Activated CD8-positive, alpha-beta memory T cell treated with anti-CD3 and anti-CD28 coated beads, Interleukin-2, amount 50 U/mL, for 1 hour (primary cell): ENCODE results near the gene RAB11A.

Source experiments
- DNase-seq: peaks from one replicate; pipeline ENCODE4 v3.0.0-alpha.2; 2020; ENCODE audit errors: extremely low read depth

RAB11A gene

DNA sequence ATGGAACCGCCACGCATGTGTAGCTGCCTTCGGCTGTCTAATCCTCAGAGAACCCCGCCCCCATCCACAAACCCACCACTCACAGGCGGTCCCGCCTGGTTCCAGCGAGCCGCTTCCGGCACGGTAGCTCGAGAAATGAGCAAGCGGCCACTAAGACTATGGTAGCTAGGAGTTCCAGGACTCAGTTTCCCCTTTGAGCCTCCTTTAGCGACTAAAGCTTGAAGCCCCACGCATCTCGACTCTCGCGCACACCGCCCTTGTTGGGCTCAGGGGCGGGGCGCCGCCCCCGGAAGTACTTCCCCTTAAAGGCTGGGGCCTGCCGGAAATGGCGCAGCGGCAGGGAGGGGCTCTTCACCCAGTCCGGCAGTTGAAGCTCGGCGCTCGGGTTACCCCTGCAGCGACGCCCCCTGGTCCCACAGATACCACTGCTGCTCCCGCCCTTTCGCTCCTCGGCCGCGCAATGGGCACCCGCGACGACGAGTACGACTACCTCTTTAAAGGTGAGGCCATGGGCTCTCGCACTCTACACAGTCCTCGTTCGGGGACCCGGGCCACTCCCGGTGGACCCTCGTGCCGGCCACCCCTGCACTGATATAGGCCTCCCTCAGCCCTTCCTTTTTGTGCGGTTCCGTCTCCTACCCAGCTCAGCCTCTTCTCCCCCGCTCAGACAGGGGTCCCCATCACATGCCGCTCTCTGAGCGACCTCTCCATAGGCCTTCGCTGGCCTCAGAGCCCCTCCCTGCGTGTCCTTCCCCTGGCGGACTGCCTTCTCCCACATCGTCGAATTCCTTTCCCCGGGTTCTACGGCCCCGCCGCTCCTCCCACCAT lies at the start of gene RAB11A:
TSS of gene RAB11A (plus strand) at position 366 of the 828 bp plus-strand sequence. CDS start at position 461, 95 bp downstream.
- peak; percentile 89 for DNase-seq

- DNase-seq, result no peak
Observed at GRCh38 chr15:65819563-65819960, 49.7 kb upstream of the RAB11A start.

DNA sequence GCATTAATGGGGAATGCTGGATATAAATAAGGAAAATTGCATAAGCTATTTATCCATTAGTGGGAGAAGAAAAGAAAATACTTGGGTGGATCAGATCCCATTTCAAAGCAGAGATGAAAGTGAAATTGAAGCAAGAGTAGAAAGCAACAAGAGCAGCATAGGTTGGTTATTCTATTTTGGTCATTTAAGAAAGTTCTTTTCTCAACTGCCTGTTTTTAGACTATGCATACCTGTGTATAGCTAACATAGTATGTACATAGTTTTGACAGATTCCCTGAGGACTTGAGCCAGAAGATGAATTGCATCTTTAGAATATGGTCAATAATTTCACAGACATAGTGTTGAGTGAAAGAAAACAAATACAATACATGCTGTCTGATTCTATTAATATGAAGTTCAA lies 48.2 kb upstream of the RAB11A start:
- DNase-seq, result no peak

- DNase-seq, result no peak
Observed at GRCh38 chr15:65822316-65822715, 47.0 kb upstream of the RAB11A start.

- DNase-seq, result no peak
Observed at GRCh38 chr15:65824031-65824743, 45.1 kb upstream of the RAB11A start.

DNA sequence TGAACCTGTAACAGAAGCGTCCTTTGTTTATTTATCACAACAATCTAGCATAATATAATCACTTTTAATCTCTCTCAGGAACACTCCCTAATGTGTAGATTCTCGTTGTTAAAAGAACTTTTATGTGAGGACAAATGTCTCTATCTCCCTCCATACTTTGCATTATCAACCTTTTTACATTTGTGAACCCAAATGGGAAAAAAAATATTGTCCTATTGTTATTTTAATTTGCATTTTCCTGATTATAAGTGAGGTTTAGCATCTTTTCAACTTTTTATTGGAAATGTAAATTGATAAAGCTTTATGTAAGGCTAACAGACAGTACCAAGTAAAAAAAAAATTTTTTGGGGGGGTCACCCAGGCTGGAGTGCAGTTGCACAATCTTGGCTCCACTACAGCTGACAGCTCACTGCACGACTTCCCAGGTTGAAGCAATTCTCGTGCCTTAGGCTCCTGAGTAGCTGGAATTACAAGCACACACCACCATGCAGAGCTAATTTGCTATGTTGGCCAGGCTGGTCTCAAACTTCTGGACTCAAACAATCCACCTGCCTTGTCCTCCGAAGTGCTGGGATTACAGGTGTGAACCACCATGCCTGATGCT lies 44.2 kb upstream of the RAB11A start:
- DNase-seq, result no peak

GRCh38 chr15:65827065-65827464 lies 42.2 kb upstream of the RAB11A start:
- no peak for DNase-seq

GRCh38 chr15:65828585-65828984 lies 40.7 kb upstream of the RAB11A start:
- no peak for DNase-seq

- DNase-seq, result no peak
Observed at GRCh38 chr15:65829130-65829764, 40.0 kb upstream of the RAB11A start.

GRCh38 chr15:65832549-65833364 lies 36.5 kb upstream of the RAB11A start:
- peak; percentile 36 for DNase-seq

DNA sequence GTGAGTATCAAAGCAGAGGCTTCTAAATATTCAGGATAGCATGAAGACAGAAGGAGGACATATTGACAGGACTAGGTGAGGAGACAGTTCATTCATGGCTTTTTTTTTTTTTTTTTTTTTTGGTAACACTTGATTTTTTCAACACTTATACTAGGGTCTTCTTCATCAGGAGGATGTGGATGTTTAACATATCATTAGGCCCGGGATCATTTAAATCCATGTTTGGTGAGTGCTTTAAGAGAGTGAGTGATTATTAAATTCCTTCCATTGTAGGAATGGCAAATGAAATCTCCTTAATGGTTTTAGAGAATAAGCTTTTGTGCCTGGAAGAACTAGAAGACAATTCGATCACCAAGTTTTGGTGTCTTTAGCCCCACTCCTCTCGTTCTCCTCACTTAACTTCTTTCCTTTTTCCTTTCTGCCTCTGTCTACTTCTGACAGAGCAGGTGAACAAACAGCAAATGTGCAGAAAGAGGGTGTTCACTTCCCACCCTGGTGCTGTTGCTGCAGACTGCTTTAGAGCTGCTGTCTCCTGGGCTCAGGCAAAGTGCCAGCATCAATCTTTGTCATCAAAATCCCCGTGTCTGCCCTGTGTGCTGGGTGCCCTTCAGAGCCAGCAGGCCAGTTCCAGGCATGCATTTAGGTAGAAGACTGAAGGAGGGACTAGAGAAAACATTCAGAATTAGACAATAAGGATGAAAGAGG lies 35.6 kb upstream of the RAB11A start:
- no peak for DNase-seq

GRCh38 chr15:65834603-65835282 lies 34.5 kb upstream of the RAB11A start:
- DNase-seq, result no peak

DNA sequence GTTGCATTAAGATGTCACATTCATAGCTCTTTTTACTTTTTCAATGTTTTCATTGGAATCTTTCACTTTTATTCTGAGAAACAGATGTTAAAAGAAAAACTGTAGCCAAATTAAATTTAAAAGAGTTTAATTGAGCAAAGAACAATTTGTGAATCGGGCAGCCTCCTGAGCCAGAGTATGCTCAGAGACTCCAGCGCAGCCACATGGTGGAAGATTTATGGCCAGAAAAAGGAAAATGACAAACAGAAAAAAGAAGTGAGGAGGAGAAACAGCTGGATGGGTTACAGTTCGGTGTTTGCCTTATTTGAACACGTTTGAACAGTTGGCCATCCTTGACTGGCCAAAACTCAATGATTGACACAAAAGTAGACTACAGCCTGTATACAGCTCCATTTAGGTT lies 33.8 kb upstream of the RAB11A start:
- DNase-seq, result no peak

GRCh38 chr15:65836665-65837064 lies 32.6 kb upstream of the RAB11A start:
- DNase-seq, result no peak

DNA sequence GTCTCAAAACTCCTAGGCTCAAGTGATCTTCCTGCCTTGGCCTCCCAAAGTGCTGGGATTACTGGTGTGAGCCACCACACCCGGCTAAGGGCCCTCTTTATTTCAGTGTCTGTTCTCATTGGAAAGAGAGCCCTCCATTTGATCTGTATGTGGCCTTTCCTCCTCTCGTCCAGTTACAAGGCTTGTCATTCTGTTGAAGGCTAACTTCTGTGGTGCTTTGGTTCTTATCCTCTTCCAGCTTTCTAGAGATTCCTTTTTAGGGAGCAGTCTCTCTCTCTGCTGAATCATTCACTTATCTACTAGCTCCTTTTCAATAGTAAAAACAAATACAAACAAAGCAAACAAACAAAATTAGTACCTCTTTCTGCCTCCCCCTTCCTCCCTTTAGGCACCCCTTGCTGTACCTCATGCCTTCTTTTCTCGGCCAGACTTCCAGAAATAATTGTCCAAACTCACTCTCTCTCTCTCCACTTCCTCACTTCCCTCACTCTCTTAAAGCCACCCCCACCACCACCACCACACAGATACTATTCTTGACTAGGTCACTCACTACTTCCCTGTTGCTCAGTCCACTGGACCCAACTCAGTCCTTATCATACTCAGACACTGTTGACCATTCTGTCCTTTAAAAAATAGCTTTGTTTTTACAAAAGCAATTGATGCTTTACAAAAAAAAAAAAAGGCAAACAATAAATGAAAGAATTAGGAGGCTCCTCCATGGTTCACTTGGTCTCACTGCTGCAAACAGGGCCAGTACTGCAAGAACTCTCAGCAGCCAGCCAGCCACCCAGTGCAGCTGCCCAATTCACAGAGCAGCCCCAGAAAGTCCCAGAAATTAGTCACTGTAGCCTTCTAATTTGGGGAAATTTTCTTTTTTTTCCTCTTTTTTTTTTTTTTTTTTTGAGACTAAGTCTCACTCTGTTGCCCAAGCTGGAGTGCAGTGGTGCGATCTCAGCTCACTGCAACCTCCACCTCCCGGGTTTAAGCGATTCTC lies 31.7 kb upstream of the RAB11A start:
- no peak for DNase-seq

DNA sequence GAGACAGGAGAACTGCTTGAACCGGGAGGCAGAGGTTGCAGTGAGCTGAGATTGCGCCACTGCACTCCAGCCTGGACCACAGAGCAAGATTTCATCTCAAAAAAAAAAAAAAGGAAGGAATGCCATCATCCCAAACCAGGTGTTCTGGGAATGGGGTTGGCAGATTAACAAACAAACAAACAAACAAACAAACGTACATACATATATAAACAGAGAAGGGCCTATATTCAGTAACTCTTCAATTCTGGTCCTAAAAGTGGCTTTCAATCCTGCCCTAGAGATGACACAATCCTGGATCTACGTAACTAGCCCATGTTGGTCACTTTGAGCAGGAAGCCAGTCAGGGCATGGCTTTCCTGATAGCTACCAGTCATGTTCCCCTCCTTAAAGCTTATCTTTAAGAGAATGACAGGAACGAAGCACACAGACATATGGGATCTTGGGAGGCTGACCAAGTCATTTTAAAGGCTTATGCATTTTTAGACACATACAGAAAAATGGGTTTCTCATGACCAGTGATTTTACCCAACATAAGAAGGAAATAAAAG lies 29.9 kb upstream of the RAB11A start:
- DNase-seq, result no peak

GRCh38 chr15:65839985-65840384 lies 29.3 kb upstream of the RAB11A start:
- DNase-seq, result no peak

- DNase-seq, result no peak
Observed at GRCh38 chr15:65841121-65841930, 28.0 kb upstream of the RAB11A start.
